ENCODE results near the gene TMA7.

TMA7 gene

GRCh38 chr3:48422681-48423080 is 17.4 kb upstream of the TMA7 start:
- no peak for DNase-seq (ENCODE audit: low read depth in 2 of 2, low spot score in 1 of 2)

DNA sequence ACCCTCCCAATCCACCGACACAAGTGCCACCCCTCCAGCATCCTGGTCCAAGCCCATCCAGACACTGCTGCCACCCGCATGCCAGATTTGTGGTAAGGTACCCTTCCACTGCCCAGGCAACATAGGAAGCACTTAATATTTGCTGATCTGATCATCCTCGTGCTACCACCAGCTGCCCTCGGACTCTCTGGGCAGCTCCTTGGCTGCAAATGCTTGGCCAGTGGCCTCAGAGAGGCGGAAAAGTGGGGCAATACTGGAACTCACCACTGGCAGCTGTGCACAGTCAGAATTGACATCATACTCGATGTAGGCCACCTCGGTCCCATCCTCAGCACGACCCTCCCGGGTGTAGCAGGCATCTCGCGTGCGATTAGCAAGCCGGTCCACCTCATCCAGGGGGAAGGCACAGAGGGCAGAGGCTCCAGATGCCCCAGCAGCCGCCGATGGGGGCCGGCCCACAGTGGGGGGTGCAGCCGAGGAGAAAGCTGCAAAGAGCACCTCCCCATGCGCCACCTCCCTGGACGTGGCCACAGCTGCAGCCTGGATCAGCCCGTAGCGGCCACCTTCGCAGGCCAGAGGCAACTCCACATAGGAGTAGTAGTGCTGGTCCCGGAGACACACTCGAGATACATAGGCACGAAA is 16.7 kb upstream of the TMA7 start:
- no peak for DNase-seq (ENCODE audit: low read depth in 2 of 2, low spot score in 1 of 2)

DNA sequence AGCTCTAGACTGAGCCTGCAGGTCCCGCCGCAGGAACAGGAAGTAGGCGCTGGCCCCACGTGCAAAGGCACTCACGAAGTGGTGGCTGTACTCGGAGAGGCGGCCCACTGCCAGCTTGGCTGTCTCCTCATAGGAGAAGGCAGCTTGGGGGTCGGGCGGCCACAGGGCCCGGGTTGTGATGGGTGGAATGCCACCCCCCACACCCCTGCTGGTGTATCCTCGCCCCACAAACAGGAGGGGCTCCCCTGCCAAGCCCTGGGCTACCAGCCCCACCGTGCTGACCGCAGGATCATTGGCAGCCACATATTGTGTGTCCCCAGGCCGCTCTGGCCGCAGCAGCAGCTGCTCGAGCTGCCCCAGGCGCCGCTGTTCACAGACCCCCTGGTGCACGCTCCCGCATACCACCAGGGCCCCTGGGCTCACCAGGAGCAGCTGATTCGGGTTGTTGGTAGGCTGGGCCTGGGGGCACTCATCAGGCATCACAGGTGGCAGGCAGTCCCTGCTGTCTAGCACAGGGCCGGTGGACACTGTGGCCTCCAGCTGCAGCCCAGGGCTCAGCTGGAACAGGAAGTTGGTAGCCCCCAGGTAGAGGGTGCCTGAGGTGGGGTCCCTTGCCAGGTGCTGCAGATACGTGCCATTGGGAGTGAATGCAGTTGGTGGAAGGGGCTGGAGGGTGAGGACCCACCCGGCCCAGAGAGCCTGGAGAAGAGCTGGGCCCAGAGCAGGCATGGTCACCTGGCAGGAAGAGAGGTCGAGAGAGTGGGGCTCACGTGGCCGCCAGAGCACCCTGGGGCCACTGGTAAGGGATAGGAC is 16.0 kb upstream of the TMA7 start:
- no peak for DNase-seq (ENCODE audit: low read depth in 2 of 2, low spot score in 1 of 2)

DNA sequence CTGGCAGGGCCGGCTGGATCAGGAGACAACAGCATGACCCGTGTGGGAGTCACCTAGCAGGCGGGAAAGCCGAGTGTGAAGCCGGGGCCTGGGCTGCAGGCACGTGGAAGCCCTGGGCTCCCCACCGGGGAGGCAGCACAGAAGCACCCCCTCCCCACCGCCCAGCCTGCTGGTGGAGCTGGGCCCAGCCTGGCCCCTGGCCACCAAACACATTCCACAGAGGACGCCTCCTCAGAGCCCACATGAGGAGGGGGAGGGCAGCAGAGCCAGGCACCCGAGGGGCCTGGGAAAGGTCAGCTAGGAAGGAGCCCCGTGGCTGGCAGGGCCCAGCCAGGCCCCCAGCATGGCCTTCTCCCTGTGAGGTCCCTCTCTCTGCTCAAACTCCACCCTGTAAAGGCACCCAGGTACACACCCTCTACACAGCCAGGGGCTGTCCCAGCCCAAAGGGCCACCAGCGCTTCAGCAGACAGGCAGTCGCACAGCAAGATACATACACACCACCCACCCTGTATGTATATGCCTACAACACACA is 14.7 kb upstream of the TMA7 start:
- no peak for DNase-seq (ENCODE audit: low read depth in 2 of 2, low spot score in 1 of 2)

DNA sequence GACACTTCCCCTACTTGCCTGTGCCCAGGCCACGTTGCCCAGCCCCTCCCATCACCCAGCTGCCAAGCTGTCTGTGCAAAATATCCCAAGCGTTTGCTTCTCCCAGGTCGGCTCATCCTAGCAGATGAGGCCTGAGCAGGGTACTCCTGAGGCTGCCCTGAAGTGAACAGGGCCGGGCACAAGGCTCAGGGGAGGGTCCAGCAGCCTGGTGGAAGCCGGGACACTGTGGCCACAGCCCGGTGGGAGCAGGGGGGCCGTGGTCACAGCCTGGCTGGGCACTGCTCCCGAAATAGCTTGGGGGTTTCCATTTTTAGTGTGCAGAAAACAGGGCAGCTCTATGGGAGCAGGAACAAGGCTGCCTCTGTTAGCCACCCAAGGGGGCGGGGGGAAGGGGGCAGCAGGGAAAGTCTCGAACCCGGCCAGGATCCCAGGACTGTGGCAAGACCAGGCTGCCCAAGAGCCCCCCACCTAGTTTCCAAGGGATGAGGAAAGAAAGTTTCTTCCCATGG is 13.6 kb upstream of the TMA7 start:
- DNase-seq (ENCODE audit: low read depth in 2 of 2, low spot score in 1 of 2): no peak

GRCh38 chr3:48426944-48427629 is 13.0 kb upstream of the TMA7 start:
- DNase-seq (ENCODE audit: low read depth in 2 of 2, low spot score in 1 of 2): no peak

DNA sequence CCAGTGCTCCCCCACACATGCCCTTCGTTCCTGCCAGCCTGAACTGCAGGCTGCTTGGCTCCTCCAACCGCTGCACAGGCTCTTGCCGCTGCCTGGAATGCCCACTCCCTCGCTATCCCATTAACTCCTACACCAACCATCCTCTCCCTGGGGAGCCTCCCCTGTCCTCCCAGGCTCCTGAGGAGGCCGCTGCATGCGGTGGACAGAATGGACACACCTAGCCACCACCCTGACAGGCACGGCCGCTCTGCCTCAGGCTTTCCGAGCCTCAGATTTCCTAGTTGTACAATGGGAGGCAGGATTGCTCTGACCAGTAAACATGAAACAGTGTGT is 12.5 kb upstream of the TMA7 start:
- DNase-seq (ENCODE audit: low read depth in 2 of 2, low spot score in 1 of 2): no peak

DNA sequence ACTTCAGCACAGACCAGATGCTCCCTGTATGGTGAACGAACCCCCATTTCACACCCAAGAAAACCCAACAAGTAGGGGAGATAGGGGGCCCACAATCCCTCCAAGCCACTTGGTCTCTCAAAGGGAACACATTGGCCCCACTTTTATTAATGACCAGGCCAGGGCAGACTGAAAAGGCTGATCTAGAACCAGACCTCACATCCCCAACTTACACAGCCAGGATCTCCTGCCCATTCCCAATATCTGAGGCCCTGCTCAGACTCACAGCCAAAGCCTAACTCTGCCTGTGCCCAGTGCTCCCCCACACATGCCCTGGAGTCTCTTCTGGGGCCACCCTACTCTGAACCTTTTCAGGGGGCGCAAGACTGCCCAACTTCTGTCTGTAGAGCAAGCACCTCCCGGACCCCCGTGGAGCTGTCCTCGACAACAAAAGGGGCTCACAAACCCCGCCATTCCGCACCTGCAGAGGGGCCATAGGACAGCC is 11.9 kb upstream of the TMA7 start:
- DNase-seq (ENCODE audit: low read depth in 2 of 2, low spot score in 1 of 2): no peak

DNA sequence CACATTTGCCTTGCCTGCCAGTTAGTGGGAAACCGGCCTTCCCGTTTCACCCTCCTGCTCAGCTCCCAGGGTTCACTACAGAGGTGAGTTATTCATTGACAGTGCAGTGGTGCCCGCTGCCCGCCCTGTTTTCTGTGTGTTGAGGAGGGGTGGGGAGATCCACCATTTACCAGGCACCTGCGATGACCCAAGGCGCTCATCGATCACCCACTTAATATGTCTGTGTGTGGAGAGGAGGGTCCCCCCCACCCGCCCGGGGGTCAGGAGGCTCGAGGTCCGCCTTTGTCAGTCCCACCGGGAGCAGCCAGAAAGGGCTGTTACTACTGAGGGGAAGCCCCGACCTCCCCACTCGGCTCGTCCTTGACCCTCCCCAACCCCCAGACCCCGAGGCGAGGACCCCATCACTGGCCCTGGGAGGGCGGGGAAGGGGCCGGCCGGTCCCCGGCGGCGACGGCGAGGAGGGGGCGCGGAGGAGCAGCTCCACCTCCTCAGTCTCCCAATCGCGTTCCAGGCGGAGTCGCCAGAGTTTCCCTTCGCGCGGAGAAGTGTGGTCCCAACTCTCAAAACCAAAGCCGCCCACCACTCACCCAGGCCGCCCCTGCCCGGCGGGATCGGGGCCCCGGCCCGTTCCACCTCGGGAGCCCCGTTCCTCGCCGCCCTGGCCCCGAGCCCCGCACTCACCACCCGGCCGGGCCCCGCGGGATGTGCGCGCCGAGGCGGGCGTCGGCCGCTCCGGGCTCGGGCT is 11.3 kb upstream of the TMA7 start:
- DNase-seq (ENCODE audit: low read depth in 2 of 2, low spot score in 1 of 2): no peak

DNA sequence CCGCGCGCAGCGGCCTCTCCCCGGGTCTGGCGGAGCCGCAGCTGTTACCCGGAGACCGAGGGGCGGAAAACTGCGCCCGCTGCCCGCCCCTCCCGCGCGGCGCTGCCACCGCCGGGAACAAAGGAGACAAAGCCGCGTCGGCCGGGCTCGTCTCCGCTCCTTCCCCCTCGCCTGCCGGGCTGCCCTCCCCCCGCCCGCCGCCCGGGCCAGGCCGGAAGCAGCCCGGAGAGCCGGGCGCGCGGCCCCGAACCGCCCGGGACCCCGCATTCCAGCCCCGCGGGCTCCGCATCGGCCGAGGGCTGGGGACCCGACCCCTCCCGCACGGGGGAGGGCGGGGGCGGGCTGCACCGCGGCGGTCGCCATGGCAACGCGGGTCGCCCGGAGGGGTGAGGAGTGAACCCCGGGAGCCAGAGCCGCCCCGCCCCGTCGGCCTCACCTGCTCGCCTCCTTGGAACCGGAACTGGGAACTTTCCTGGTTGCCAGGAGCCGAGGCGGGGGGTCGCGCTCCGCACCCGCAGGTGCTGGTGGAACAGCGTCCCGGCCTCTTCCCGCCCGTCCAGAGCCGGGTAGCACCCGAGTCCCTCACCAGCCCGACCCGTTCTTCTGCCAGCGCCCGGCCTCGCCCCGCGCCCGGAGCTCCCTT is 10.6 kb upstream of the TMA7 start:
- peak in 1 of 2 donors; percentile 24 for DNase-seq (ENCODE audit: low read depth in 2 of 2, low spot score in 1 of 2)

GRCh38 chr3:48429960-48430707 is 9.9 kb upstream of the TMA7 start, which contains the start of gene PLXNB1:
TSS of gene PLXNB1 (minus strand) at chr3:48430086. CDS start at chr3:48424611, 5,475 bp downstream.
- DNase-seq (ENCODE audit: low read depth in 2 of 2, low spot score in 1 of 2): no peak

- DNase-seq (ENCODE audit: low read depth in 2 of 2, low spot score in 1 of 2): no peak
These were observed 9.4 kb upstream of the TMA7 start for GRCh38 chr3:48430708-48431101.

DNA sequence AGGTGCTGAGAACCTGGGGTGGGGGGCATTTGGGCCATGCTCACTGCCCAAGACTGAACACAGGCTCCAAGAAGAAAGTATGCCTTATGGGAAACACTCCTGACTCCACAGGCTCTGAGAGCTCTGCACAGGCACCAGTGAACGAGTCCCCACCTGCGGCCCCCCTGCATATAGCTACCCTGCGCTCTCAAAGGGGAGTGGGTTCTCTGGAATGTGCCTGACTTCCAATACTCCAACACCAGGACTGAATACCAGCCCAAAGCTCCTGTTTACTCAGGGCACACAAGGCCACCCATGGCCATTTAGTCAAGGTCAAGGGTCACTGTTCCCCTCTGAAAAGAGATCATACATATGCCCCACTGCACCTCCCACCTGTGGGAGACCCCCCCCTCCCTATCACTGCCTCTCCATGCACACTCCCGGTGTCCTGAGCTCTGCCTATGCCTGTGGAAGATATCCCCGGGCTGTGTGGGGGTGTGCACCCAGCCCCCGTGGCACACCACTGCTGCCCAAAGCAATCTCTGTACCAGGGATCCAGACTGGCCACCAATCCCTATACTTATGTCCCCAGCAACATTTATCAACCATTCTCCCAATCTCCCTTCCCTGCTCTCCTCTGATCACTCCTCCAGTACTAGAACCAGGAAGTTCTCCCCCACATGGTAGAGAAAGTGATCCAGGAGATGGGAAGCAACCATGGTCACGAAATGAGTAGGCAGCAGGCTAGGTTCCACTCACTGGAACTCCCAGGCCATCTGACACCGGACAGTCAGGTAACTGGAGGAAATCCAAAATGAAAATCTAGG is 8.6 kb upstream of the TMA7 start:
- DNase-seq (ENCODE audit: low read depth in 2 of 2, low spot score in 1 of 2): no peak

DNA sequence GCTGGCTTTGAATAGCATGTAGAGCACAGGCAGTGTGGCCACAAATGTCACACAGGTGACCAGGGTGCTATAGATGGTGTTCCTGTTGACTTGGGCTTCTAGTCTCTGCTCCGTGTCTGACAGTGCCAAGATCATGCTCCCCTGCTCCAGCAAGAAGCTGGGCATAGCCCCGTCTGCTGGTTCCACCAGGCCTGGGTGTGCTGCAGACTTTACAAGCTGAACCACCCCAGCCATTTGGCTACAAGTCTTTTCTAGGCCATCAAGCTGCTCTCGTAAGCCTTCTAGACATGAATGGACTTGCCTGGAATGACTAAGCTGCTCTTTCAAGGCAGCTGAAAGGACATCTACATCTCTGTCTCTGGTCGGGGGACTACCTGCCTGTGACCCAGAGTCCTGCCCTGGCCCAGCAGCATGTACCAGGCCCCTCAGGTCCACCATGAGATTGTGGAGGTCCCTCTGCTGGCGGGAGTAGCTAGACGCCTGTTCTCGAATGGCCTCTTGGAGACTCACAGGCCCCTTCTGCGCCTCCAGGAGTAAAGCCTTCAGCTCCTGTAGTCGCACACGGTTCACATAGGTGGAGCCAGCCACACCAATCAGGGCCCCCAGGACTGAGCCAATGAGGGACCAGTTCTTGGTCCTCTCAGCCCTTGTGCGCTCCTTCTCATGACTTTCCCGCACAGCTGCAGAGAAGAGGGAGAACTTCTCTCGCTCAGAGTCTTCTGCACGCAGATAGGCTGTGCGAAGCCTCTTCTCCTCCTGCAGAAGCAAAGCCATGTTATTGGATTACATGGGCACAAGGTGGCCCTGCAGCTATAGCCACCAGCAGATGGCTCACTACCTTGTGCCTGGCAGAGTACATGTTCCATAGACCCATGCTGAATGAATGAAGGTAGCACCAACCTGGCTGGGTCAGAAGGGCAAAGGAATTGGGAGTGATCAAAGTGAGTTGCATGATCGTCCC is 7.4 kb upstream of the TMA7 start:
- no peak for DNase-seq (ENCODE audit: low read depth in 2 of 2, low spot score in 1 of 2)

GRCh38 chr3:48433472-48434118 is 6.5 kb upstream of the TMA7 start:
- no peak for DNase-seq (ENCODE audit: low read depth in 2 of 2, low spot score in 1 of 2)

DNA sequence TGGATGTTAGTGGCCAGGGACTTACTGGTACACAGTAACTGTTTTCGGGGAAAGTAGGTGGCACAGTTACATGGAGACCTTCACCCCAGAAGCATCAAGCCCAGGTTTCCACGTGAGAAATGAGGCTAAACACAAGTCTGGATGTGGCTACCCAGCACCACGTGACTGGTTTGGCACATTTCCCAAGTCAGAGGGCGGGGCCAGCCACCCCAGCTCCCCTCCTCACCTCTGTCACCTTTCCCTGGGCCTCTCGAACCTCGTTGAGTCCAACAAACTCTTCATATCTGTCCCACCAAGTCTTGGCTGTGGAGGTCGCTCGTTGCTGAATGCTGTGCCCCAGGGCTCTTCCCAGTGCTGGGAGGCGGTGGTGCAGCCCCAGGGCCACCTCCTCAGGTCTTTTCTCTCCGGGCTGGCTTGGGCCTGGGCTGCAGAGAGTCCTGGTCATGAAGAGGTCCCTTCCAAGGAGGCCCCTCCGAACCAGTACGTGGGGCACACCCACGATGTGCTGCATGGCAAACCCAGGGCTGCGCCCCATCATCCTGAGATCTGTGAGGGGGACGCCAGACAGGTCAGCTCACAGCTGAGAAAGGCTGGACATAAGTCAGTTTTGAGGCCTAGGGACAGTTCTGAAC is 5.3 kb upstream of the TMA7 start:
- no peak for DNase-seq (ENCODE audit: low read depth in 2 of 2, low spot score in 1 of 2)

DNA sequence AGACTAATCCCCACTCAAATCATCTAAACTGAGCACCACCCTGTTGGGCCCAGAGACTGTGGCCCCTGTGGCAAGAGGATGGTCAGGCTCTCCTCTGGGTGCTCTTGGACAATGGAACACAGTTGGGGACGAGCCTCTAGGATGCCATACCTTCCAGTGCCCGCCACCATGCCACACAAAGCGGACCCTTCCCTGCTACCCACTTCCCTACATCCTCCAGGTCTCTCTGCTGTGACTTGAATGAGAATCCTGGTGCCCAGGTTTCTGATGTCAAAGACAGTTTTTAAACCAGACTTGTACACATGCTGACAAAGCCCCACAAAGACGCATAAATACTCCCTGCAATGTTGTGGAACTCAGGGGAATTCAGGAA is 4.8 kb upstream of the TMA7 start:
- DNase-seq (ENCODE audit: low read depth in 2 of 2, low spot score in 1 of 2): no peak
